Measurements from ENCODE around the gene ATXN10.

DNA sequence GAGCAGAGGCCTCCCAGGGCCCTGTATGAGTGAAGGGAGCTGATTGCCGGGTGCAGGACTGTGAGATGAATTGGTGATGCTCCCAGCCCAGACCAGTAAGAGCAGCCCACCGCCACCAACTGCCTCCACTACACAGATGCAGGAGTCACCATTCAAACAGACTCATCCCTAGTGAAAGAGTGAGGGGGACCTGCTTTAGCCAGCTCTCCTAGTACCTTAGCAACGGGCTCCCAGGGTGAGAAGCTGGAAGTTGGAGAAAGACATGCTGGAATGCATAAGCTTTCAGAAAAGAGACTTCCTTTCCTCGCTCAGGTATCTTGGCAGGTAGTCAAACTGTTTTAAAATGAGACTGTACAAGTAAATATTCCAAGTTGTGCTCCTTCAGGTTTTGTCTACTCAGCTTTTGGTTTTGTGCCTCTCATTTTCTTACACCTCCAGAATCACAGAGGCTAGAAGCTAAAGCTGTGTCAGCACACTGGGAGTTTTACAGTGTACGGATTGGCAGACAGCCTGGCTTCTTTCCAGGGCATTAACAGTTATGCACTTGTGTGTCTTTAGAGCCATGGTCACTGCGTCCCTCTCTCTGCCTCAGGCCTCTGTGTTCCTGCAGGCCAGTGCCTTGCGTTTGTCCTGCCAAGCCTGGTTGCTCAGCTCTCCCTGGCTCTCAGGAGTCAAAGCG, 146.2 kb downstream of the ATXN10 start:
- TF ChIP-seq, protein P1, sequence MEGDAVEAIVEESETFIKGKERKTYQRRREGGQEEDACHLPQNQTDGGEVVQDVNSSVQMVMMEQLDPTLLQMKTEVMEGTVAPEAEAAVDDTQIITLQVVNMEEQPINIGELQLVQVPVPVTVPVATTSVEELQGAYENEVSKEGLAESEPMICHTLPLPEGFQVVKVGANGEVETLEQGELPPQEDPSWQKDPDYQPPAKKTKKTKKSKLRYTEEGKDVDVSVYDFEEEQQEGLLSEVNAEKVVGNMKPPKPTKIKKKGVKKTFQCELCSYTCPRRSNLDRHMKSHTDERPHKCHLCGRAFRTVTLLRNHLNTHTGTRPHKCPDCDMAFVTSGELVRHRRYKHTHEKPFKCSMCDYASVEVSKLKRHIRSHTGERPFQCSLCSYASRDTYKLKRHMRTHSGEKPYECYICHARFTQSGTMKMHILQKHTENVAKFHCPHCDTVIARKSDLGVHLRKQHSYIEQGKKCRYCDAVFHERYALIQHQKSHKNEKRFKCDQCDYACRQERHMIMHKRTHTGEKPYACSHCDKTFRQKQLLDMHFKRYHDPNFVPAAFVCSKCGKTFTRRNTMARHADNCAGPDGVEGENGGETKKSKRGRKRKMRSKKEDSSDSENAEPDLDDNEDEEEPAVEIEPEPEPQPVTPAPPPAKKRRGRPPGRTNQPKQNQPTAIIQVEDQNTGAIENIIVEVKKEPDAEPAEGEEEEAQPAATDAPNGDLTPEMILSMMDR (IDR thresholded peaks at IDR 0.05; ENCODE audit: borderline replicate concordance, extremely low read depth, low read length, poor library complexity, severe bottlenecking), result no peak
- TF ChIP-seq EZH2 (IDR thresholded peaks at IDR 0.05; ENCODE audit: borderline replicate concordance, low read depth, low read length, severe bottlenecking), result no peak
